Measurements from ENCODE around the gene ZFC3H1. TPM values are rescaled to one million over a fixed set of nuclear protein-coding genes. Genes with fewer than 3 reads are reported as not detected.

ZFC3H1 gene
- total RNA-seq, 1 donor from 2014 or later = 22.1 TPM

- peaks cover 12% of the 10 kb centered on the region for H3K36me3 ChIP-seq (ENCODE audit: control insufficient read depth, insufficient read depth, low read length)
- peak; percentile 8 for TF ChIP-seq CTCF (IDR thresholded peaks at IDR 0.05; ENCODE audit: insufficient read depth, low read length, severe bottlenecking)
- H3K27me3 ChIP-seq (ENCODE audit: control insufficient read depth, insufficient read depth, low read length) = no peaks in the 10 kb centered on the region
- FAIRE-seq (no peak), DNase-seq (ENCODE audit: low read depth) (no peak)
- no peak overlapping the region for H3K4me3 ChIP-seq (ENCODE audit: low read depth, low read length)
Measured at GRCh38 chr12:71639341-71639760, 24.3 kb downstream of the ZFC3H1 start.

GRCh38 chr12:71638499-71638898 lies 25.1 kb downstream of the ZFC3H1 start:
- Histone ChIP-seq H3K4me3 (ENCODE audit: low read depth, low read length) (no peak overlapping the region), H3K36me3 (ENCODE audit: control insufficient read depth, insufficient read depth, low read length) (peaks cover 13% of the 10 kb centered on the region), H3K27me3 (ENCODE audit: control insufficient read depth, insufficient read depth, low read length) (no peaks in the 10 kb centered on the region)
- TF ChIP-seq CTCF (IDR thresholded peaks at IDR 0.05; ENCODE audit: insufficient read depth, low read length, severe bottlenecking) = no peak
- FAIRE-seq (no peak), DNase-seq (ENCODE audit: low read depth) (no peak)

GRCh38 chr12:71636704-71637115 lies 26.9 kb downstream of the ZFC3H1 start:
- TF ChIP-seq CTCF (IDR thresholded peaks at IDR 0.05; ENCODE audit: insufficient read depth, low read length, severe bottlenecking) = peak; percentile 62
- peaks cover 11% of the 10 kb centered on the region for H3K36me3 ChIP-seq (ENCODE audit: control insufficient read depth, insufficient read depth, low read length)
- FAIRE-seq = no peak
- no peak overlapping the region for H3K4me3 ChIP-seq (ENCODE audit: low read depth, low read length)
- DNase-seq (ENCODE audit: low read depth) = peak; percentile 72
- H3K27me3 ChIP-seq (ENCODE audit: control insufficient read depth, insufficient read depth, low read length) = no peaks in the 10 kb centered on the region

GRCh38 chr12:71627438-71628002 lies 36.1 kb downstream of the ZFC3H1 start:
- Histone ChIP-seq H3K4me3 (ENCODE audit: low read depth, low read length) (no peak overlapping the region), H3K36me3 (ENCODE audit: control insufficient read depth, insufficient read depth, low read length) (peaks cover 10% of the 10 kb centered on the region), H3K27me3 (ENCODE audit: control insufficient read depth, insufficient read depth, low read length) (no peaks in the 10 kb centered on the region)
- DNase-seq (ENCODE audit: low read depth) (peak; percentile 23), FAIRE-seq (no peak)
- no peak for TF ChIP-seq CTCF (IDR thresholded peaks at IDR 0.05; ENCODE audit: insufficient read depth, low read length, severe bottlenecking)

- DNase-seq (ENCODE audit: low read depth) (peak; percentile 81), FAIRE-seq (no peak)
- no peak overlapping the region for H3K4me3 ChIP-seq (ENCODE audit: low read depth, low read length)
- H3K27me3 ChIP-seq (ENCODE audit: control insufficient read depth, insufficient read depth, low read length) = no peaks in the 10 kb centered on the region
- H3K36me3 ChIP-seq (ENCODE audit: control insufficient read depth, insufficient read depth, low read length) = peaks cover 12% of the 10 kb centered on the region
- TF ChIP-seq CTCF (IDR thresholded peaks at IDR 0.05; ENCODE audit: insufficient read depth, low read length, severe bottlenecking) = no peak
Measured at GRCh38 chr12:71626768-71627167, 36.9 kb downstream of the ZFC3H1 start.

- Histone ChIP-seq H3K36me3 (ENCODE audit: control insufficient read depth, insufficient read depth, low read length) (peaks cover 14% of the 10 kb centered on the region), H3K27me3 (ENCODE audit: control insufficient read depth, insufficient read depth, low read length) (no peaks in the 10 kb centered on the region), H3K4me3 (ENCODE audit: low read depth, low read length) (no peak overlapping the region)
- no peak for FAIRE-seq
- TF ChIP-seq CTCF (IDR thresholded peaks at IDR 0.05; ENCODE audit: insufficient read depth, low read length, severe bottlenecking) = no peak
- DNase-seq (ENCODE audit: low read depth) = no peak
Measured at GRCh38 chr12:71626098-71626497, 37.5 kb downstream of the ZFC3H1 start.
